Measurements from ENCODE around the gene TBX18.

The TBX18 gene

GRCh38 chr6:84638286-84638685, 126.1 kb downstream of the TBX18 start:
- intact Hi-C loops (cut with DNase I) = no loop called here
- DNase-seq = no peak

Data from posterior cingulate gyrus (tissue), 11 donors.